GM12865 (cell line): ENCODE results near the gene SEMA4C.

ENCODE experiments used
- DNase-seq: peaks from one replicate; pipeline ENCODE4 v3.0.0; 2010; ENCODE audit warnings: low read depth
- H3K4me3 ChIP-seq: 2 replicates; pipeline ENCODE4 v1.5.1; 2011; ENCODE audit warnings: mild to moderate bottlenecking, low read depth, low read length, control low read depth
- TF ChIP-seq, protein P1 (sequence below): IDR thresholded peaks from 2 replicates; pipeline ENCODE4 v1.5.1; 2011; ENCODE audit warnings: low read length, control low read depth, low read depth, inconsistent platforms; ENCODE audit not compliant: insufficient read depth; ENCODE audit errors: missing control alignments

SEMA4C gene

DNA sequence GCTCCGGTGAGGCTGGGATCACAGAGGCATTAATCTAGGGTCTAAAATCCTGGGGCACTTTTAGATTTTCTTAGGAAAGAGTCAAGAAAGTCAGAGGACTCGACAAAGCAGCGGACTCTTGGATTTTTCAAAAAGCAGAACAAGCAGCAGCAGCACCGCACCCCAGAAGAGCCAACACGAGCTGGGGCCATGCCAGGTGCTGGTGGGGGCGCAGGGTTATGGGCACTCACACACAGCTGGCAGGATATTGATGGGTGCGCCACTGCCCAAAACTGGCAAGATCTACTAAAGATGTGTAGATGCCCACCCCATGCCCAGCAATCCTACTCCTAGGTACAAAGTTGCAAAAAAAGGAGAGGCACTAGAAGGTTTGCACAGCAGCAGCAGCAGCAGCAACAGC, 33.9 kb upstream of the SEMA4C start:
- no peak overlapping the region for H3K4me3 ChIP-seq
- TF ChIP-seq, protein P1, sequence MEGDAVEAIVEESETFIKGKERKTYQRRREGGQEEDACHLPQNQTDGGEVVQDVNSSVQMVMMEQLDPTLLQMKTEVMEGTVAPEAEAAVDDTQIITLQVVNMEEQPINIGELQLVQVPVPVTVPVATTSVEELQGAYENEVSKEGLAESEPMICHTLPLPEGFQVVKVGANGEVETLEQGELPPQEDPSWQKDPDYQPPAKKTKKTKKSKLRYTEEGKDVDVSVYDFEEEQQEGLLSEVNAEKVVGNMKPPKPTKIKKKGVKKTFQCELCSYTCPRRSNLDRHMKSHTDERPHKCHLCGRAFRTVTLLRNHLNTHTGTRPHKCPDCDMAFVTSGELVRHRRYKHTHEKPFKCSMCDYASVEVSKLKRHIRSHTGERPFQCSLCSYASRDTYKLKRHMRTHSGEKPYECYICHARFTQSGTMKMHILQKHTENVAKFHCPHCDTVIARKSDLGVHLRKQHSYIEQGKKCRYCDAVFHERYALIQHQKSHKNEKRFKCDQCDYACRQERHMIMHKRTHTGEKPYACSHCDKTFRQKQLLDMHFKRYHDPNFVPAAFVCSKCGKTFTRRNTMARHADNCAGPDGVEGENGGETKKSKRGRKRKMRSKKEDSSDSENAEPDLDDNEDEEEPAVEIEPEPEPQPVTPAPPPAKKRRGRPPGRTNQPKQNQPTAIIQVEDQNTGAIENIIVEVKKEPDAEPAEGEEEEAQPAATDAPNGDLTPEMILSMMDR = no peak
- DNase-seq = no peak

DNA sequence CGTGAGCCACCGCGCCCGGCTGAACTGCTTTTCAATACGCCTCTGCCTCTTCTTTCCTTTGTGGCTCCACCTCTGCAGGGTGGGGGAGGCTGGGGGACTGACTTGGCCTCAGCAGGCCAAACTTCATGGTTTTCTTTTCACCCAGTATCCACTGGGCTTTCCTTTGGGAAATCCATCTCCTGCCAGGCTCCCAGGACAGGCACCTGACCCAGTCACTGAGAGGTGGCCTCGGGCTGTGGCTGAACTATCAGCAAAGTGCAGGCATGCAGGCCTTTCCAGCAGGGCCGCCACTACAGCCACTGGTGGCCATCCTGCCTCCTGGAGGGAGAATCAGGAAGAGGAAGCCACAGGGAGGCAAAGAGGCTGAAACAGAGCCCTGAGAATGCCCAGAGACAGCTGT, 33.4 kb upstream of the SEMA4C start:
- TF ChIP-seq, protein P1 = no peak
- DNase-seq = no peak
- H3K4me3 ChIP-seq = no peak overlapping the region

GRCh38 chr2:96900237-96900636, 30.4 kb upstream of the SEMA4C start:
- DNase-seq = no peak
- TF ChIP-seq, protein P1 = no peak
- H3K4me3 ChIP-seq = no peak overlapping the region

GRCh38 chr2:96899413-96899741, 29.5 kb upstream of the SEMA4C start:
- TF ChIP-seq, protein P1 = no peak
- DNase-seq = no peak
- no peak overlapping the region for H3K4me3 ChIP-seq

DNA sequence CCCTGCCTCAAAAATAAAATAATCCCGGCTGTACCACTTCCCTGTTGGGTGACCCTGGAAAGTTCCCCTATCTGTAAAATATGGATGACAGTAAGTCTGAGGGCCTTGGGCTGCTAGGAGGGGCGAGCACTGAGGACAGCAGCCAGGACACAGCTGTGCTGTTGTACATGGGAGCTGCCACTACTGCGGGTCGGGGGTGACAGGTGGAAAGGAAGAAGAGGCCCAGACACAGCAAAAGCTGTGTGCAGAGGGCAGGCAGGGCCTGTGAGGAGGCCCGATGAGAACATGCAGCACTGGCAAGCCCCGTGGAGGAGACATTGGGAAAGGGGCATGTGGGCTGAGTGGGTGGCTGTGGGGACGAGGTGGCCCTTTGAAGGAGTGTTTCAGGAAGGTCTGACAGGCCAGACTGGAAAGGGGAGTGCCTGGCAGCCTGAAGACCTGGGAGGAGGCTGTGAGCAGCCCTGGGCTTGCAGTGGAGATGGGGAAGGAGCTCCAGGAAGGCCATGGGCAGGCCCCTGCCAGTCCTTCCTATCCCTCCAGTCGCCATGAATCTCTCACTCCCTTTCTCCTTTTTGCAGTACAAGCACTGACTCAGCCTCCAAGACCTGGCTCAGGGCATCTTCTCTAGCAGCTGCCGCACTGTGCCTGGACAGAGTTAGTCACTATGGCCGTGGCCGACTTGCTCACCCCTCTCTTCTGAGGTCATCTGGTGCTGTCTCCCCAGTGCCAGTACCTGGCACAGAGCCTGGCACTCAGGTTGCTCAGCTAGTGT, 28.9 kb upstream of the SEMA4C start:
- H3K4me3 ChIP-seq = no peak overlapping the region
- TF ChIP-seq, protein P1 = no peak
- DNase-seq = no peak

GRCh38 chr2:96898135-96898505, 28.2 kb upstream of the SEMA4C start:
- no peak for DNase-seq
- TF ChIP-seq, protein P1 = no peak
- H3K4me3 ChIP-seq = no peak overlapping the region
